ENCODE measurements around the gene ATF7.

ATF7 gene

GRCh38 chr12:53492830-53493609 is 133.2 kb downstream of the ATF7 start (continued):
- TF ChIP-seq KLF17 (tag by site-specific recombination; IDR thresholded peaks at IDR 0.05) (peak; percentile 81; the same call in 1 of the 2 replicates), ZNF184 (tag by site-specific recombination; IDR thresholded peaks at IDR 0.05) (no peak), ZNF2 (tag by site-specific recombination; IDR thresholded peaks at IDR 0.05) (no peak), AEBP2 (tag by site-specific recombination; IDR thresholded peaks at IDR 0.05; ENCODE audit: borderline replicate concordance) (no peak), RBAK (tag by site-specific recombination; IDR thresholded peaks at IDR 0.05) (no peak), KLF16 (tag by site-specific recombination; IDR thresholded peaks at IDR 0.05) (0 out of 2 replicates have a peak, but pooled peaks have one; percentile 74), KLF9 (tag by site-specific recombination; IDR thresholded peaks at IDR 0.05; ENCODE audit: low read depth) (peak; percentile 94), ZBTB11 (tag by site-specific recombination; conservative IDR thresholded peaks at IDR 0.05; ENCODE audit: low read depth) (peak; percentile 43; the same call in 1 of the 2 replicates), ZBTB17 (tag by site-specific recombination; IDR thresholded peaks at IDR 0.05) (peak; percentile 80), ZNF670 (tag by site-specific recombination; IDR thresholded peaks at IDR 0.05; ENCODE audit: low read depth) (no peak), ZFP69B (tag by site-specific recombination; IDR thresholded peaks at IDR 0.05) (no peak), EGR2 (tag by site-specific recombination; IDR thresholded peaks at IDR 0.05; ENCODE audit: low read depth) (0 out of 2 replicates have a peak, but pooled peaks have one; percentile 26), ZNF202 (tag by site-specific recombination; IDR thresholded peaks at IDR 0.05; ENCODE audit: borderline replicate concordance) (no peak), ZSCAN4 (tag by site-specific recombination; IDR thresholded peaks at IDR 0.05) (no peak), PRDM10 (tag by site-specific recombination; IDR thresholded peaks at IDR 0.05) (peak; percentile 71), PRDM1 (tag by site-specific recombination; IDR thresholded peaks at IDR 0.05) (peak; percentile 99), ZNF324 (tag by site-specific recombination; IDR thresholded peaks at IDR 0.05) (peak; percentile 53; the same call in 1 of the 2 replicates), ZNF768 (tag by site-specific recombination; IDR thresholded peaks at IDR 0.05) (no peak)
- TF ChIP-seq, protein P1, sequence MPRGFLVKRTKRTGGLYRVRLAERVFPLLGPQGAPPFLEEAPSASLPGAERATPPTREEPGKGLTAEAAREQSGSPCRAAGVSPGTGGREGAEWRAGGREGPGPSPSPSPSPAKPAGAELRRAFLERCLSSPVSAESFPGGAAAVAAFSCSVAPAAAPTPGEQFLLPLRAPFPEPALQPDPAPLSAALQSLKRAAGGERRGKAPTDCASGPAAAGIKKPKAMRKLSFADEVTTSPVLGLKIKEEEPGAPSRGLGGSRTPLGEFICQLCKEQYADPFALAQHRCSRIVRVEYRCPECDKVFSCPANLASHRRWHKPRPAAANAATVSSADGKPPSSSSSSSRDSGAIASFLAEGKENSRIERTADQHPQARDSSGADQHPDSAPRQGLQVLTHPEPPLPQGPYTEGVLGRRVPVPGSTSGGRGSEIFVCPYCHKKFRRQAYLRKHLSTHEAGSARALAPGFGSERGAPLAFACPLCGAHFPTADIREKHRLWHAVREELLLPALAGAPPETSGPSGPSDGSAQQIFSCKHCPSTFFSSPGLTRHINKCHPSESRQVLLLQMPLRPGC (tag by site-specific recombination; IDR thresholded peaks at IDR 0.05): no peak
- TF ChIP-seq, protein P2, sequence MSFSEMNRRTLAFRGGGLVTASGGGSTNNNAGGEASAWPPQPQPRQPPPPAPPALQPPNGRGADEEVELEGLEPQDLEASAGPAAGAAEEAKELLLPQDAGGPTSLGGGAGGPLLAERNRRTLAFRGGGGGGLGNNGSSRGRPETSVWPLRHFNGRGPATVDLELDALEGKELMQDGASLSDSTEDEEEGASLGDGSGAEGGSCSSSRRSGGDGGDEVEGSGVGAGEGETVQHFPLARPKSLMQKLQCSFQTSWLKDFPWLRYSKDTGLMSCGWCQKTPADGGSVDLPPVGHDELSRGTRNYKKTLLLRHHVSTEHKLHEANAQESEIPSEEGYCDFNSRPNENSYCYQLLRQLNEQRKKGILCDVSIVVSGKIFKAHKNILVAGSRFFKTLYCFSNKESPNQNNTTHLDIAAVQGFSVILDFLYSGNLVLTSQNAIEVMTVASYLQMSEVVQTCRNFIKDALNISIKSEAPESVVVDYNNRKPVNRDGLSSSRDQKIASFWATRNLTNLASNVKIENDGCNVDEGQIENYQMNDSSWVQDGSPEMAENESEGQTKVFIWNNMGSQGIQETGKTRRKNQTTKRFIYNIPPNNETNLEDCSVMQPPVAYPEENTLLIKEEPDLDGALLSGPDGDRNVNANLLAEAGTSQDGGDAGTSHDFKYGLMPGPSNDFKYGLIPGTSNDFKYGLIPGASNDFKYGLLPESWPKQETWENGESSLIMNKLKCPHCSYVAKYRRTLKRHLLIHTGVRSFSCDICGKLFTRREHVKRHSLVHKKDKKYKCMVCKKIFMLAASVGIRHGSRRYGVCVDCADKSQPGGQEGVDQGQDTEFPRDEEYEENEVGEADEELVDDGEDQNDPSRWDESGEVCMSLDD (tag by site-specific recombination; IDR thresholded peaks at IDR 0.05): no peak
- TF ChIP-seq, protein P3, sequence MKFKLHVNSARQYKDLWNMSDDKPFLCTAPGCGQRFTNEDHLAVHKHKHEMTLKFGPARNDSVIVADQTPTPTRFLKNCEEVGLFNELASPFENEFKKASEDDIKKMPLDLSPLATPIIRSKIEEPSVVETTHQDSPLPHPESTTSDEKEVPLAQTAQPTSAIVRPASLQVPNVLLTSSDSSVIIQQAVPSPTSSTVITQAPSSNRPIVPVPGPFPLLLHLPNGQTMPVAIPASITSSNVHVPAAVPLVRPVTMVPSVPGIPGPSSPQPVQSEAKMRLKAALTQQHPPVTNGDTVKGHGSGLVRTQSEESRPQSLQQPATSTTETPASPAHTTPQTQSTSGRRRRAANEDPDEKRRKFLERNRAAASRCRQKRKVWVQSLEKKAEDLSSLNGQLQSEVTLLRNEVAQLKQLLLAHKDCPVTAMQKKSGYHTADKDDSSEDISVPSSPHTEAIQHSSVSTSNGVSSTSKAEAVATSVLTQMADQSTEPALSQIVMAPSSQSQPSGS (tag by site-specific recombination; IDR thresholded peaks at IDR 0.05; ENCODE audit: low read depth): no peak

All from HEK293 (cell line).